GM18873 (cell line): ENCODE data around the gene IL36B.

ENCODE experiments used
- ATAC-seq: cut with Tn5 transposase; IDR thresholded peaks from one replicate; pipeline ENCODE4 v1.9.1; 2021; ENCODE audit warnings: mild to moderate bottlenecking, moderate library complexity, moderate number of reproducible peaks; ENCODE audit not compliant: unreplicated experiment, low FRiP score

IL36B gene

DNA sequence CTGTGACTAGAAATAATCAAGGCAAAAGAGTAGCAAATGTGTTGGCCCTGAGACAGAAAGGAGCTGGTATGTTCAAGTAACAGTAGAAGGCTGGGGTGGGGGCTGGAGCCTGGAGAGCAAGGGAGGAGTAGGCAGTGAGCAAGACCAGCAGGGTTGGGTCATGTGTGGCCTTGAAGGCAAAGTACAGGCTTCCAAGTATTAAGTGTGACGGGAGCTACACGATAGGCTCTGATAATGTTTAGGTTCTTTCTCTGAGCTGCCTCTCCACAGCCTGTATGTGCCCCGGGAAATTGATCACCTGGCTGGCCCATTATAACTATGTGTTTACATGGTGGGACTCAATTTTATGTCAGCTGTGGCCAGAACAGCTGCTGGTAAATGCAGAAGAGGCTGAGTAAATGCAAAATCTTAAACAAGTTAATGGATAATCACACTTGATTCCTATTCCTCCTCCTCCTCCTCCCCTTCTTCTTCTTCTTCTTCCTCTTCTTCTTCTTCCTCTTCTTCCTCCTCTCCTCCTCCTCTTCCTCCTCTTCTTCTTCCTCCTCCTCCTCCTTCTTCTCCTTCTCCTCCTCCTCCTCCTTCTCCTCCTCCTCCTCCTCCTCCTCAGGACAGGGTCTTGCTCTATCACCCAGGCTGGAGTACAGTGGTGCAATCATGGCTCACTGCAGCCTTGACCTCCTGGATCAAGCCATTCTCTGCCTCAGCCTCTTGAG is 24.4 kb upstream of the IL36B start:
- no peak for ATAC-seq

DNA sequence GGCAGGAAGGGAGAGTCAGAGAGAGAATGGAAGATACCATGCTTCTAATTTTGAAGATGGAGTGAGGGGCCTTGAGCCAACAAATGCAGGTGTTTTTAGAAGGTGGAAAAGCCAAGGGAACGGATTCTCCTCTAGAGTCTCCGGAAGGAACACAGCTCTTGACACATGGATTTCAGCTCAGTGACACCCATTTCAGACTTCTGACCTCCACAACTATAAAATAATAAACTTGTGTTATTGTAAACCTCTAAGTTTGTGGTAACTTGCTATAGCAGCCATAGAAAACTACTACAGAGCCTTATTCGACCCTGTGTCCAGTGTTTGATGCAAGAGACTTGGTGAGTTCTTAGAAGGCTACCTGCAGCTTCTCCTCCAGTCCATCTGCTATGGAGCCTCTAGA is 22.9 kb upstream of the IL36B start:
- no peak for ATAC-seq

DNA sequence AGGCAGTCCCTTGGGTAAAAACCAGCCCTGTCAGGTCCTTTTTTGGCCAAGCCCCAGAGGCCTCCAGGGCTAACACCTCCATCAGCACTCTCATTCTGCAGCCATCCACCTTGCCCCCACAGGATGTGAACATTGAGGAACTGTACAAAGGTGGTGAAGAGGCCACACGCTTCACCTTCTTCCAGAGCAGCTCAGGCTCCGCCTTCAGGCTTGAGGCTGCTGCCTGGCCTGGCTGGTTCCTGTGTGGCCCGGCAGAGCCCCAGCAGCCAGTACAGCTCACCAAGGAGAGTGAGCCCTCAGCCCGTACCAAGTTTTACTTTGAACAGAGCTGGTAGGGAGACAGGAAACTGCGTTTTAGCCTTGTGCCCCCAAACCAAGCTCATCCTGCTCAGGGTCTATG is 22.4 kb upstream of the IL36B start:
- ATAC-seq: no peak

DNA sequence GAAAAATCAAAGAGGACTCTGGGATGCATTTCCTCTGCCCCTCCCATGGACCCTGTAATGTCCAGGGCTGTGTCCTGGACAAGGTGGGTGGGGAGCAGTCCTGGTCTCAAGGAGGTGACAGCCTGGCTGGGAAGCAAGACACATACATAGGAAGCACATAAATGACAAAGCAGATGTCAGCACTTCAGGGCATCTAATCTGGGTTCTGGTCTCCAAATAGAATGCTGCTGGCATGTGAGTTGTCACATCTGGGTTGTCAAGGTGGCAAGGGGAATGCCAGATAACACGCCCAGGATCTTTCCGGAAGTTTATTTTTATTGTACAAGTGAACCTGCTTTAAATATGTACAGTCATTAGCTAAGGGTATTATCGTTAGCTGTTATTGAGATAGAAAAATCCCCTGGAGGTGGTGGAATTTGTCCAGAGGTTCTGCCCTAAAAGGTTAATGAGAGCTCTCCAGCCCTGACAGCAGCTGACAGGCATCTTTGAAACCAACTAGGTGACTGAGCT is 20.7 kb upstream of the IL36B start:
- ATAC-seq: no peak

DNA sequence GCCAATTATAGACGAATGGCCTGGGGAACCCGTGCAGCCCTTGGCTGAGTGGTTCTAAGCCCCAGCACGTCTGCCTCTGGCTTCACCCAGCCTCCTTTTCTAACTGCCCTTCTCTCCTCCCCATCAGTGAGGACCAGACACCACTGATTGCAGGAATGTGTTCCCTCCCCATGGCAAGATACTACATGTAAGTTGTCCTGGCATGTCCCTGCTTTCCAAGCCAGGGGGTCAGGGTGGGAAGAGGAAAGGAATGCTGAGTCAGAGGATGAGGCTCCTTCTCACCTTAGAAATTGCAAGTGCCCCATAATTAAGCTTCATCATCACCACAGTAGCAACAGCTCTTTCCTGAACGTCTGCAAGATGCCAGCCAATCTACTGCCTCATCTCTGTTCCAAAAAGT is 19.9 kb upstream of the IL36B start:
- ATAC-seq: no peak

DNA sequence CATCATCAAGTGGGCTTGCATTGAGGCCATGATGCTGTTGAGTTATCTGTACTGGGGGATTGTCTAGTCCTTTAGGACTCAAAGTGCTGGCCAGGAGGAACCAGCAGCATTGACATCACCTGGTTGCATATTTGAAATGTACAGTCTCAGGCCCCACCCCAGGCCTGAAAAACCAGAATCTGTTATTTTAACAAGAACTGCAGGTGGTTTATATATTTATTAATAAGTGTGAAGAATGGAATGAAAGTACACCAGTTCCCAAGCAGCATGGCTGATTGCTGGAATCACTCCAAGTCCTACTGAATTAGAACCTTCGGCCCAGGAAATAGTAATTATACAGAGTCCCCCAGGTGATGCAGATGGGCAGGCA is 17.9 kb upstream of the IL36B start:
- ATAC-seq: no peak

DNA sequence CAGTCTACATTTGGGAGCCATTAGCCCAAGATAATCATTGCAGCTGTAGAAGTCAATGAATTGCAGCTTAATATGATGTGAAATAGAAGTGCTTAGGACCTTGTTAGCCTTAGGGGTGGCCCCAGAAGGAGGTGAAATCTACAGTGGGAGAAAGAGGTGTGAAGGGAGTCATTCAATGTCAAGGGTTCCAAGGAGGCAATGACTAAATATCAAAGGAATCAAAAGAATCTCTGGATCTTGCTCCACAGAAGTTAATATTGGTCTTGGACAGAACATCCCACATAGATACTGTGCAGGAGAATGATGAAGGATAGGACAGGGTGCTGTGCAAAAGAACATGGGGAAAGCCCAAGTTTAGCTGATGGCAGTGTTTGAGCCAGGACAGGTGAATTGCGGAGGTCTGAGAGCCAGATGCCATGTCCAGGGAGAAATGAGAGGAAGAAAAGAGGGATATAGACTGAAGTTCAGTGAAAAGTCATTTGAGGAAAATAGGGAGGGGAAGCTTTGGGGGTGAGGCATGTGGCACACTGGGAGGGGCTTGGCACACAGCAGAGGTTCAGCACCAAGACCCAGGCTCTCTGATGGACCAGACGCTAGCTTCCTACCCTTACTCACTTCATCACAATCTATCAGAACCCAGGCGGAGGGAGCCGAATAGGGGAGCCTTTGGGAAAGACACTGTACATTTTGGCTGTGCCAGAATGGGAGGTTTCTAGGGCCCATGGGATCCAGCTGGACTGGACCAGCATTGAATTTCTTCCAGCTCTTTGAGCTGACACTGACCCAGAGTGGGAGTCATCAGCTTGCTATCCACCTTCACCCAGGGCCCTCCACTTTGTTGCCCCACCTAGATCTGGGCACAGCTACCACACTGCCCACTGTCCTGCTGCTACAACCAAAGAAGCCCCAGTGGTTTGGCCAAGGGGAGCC is 17.3 kb upstream of the IL36B start:
- ATAC-seq: no peak

DNA sequence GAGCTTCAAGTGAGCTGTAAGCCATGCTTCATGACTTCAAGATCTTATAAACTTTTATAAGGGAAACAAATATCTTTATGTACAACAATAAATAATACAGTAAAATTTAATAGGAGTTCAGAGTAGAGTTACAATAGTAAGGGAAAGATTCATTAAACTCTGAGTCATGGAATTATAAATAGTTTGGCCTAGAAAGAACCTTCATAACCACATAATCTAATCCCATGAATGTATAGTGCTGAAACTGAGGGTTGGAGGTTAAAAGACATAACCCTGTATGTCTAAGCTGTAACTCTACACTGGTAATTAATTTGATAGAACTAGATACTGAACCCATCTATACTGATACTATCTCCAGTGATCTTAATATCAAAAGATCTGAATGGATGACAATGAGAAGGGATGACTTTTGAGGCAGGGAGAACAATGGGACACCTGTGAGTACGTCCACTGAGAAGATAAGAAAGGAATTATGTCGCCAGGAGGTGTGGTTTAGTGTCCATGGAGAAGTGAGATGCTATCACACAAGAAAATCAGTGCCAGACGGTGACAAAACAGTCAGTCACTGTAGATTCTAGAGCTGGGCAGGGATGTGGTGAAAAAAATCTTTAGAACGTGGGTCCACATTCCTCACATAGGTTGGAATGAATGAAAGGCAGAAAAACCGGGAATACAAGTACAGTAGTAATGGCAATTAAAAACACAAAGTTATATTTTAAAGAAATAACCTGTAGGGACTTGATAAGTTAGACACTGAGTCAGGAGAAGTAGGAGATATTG is 16.2 kb upstream of the IL36B start:
- ATAC-seq: no peak

DNA sequence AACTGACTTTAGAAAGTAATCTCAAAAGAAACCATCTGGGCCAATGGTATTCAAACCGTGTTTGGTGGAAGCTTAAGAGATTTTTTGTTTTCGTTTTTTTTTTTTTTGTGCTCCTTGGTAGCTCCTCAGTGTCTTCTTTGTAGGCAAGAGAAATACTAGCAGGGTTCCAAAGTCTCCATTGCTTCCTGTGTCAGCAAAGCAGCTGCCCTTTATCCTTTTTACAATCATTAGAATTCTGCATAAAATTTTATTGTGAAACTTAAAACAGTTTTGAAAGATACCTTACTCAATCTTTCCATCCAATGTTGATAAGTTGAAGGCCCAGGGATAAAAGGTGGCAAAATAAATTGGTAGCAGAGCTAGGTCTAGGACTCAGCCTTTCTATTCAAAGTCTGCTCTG is 15.6 kb upstream of the IL36B start:
- no peak for ATAC-seq

DNA sequence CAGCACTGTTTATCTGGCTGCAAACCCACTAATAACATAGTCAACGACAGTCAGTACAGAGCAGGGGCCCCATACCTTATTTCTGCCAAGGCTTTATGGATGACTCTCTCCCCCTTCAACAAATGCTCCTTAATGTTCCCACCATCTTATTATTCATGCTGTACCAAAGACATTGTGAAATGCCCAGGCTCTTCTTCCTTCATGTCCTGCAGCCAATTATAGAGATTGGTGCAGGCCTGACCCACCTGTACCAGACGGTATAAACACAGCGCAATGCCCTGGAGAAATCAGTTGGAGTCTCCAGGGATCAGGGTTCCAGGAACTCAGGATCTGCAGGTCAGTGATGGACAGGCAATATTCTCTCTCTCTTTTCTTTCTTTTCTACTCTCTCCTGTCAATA is 15.0 kb upstream of the IL36B start, which contains the start of gene IL1F10:
Gene IL1F10, plus strand, starts transcription at position 290 of the 400 bp plus-strand sequence. CDS start 4,769 bp downstream, outside the sequence.
- ATAC-seq: no peak

DNA sequence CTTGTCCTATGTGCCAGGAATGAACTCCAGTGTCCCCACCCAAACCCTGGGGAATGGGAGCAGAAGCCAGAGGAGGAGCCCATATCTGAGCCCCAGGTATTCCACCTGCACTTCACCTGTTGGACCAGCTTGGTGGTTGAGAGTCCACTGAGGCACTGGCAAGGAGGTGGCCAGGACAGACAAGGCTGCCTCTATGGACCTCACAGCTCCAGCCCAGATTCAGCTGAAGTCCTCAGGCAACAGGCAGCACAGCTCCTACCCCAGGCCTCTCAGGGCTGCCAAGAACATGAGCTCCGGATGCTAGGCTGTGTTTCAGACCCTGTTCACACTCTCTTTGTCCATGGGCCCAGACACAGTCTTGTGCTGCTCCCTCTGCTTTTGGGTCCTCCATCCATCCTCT is 12.2 kb upstream of the IL36B start:
- no peak for ATAC-seq

DNA sequence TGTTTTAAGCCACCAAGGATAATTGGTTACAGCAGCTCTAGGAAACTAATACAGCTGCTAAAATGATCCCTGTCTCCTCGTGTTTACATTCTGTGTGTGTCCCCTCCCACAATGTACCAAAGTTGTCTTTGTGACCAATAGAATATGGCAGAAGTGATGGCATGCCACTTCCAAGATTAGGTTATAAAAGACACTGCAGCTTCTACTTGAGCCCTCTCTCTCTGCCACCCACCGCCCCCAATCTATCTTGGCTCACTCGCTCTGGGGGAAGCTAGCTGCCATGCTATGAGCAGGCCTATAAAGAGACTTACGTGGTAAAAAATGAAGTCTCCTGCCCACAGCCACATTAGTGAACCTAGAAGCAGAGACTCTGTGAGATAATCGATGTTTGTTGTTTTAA is 11.6 kb upstream of the IL36B start:
- ATAC-seq: no peak

DNA sequence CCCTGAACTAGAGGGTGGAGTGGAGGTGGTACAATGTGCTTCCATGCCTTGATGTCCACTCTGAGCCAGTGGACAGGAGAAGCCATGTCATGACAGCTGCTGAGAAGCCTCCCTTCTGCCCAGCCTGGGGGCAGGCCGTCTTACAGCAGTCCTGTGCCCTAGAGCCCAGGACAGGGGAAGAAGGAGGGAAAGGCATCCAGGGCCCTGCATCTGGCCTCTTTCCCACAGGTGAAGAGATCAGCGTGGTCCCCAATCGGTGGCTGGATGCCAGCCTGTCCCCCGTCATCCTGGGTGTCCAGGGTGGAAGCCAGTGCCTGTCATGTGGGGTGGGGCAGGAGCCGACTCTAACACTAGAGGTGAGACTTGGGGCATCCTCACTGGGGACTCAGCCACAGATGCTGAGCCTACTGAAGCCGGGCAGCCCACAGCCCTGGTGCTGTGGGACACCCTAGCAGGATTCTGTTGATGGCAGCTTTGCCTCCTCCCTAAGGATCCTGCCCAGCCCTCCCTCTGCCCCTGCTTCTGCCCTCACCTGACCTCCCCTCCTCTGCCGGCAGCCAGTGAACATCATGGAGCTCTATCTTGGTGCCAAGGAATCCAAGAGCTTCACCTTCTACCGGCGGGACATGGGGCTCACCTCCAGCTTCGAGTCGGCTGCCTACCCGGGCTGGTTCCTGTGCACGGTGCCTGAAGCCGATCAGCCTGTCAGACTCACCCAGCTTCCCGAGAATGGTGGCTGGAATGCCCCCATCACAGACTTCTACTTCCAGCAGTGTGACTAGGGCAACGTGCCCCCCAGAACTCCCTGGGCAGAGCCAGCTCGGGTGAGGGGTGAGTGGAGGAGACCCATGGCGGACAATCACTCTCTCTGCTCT is 9.5 kb upstream of the IL36B start:
- ATAC-seq: no peak

DNA sequence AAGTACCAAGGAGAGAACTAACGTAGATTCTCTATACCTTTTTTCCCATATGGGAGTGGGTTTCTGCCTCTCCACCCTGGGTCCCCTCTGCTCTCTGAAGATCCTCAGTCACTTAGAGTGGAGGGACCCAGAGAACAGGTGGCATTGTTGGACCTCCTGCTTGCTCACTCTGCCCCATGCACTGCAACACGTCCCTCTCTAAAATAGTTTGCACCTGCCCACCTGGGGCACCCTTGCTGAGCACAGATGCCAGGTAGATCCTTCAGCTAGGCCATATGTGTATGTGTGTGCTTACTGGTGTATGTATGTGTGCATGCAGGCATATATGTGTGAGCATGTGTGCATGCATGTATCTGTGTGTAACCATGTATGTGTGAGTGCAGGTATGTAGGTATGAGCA is 8.6 kb upstream of the IL36B start:
- no peak for ATAC-seq

DNA sequence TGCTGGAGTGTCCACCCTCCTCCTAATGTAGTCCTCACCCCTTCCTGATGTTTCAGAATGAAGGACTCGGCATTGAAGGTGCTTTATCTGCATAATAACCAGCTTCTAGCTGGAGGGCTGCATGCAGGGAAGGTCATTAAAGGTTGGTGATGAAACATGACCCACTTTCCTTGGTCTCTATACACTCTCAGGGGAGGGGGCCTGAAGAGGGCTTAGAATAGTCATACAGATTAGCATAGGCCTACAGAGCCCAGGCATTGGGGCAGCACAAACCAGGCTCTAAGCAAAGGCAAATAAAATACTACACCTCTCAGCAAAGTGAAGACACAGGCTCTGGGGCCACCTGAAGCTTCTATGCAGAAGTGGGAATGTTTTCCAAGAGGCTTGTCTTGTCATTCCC is 8.1 kb upstream of the IL36B start:
- ATAC-seq: no peak

DNA sequence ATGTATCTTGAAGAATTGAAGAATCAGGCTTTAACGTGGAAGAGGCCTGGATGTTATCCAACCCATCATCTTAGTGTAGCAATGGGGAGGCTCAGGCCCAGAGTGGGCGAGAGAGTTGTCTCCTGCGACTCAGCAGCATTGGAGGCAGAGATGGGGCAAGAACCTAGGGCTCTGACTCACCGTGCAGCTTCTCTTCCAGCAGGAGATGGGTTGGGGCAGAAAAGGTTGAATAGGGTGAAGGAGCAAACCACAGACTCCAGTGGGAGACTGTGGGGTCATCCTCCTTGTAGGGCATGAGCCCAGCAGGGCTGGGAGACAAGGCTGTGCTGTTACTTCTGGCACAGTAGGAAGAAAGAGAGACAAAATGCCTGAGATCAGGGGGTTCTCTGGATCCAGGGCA is 7.7 kb upstream of the IL36B start:
- no peak for ATAC-seq

DNA sequence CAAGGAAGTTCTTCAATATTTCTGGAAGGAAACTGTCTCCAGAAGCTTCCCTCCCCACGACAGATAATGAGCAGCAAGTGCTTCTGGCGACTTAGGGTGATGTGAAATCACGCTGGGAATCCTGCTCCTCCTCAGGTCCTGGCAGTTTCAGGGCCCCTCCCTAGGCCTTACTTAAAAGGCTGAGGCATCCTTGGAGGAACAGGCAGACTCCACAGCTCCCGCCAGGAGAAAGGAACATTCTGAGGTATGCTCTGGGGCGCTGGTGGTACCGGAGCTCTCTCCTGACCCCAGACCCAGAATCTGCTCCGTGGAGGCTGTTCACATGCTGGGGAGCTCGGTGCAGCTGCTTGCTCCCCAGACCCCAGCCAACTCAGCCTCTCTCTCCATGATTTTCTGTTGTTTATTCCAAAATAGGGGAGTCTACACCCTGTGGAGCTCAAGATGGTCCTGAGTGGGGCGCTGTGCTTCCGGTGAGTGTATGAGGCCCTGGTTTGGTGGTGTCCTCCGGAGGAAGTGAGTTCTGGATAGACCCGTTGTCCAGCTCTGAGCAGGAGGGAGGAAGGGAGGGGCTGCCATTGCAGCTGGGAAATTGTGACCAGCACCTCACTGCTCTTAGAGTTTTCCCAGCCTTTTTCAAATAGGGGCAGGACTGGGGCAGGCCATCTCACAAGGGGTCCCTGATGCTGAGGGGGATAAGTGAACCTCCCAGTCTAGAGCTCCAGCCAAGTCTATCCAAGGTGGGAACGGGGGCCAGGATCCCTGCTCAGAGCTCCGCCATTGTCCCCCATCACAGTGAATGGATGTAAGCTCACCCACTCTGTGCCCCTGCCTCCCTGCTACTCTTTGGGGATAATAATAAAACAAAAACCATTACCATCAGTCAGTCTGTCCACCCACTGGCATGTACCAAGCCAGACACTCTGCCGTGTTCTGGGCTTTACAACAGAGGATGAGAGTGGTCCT is 6.6 kb upstream of the IL36B start, which contains the start of gene IL36RN:
Gene IL36RN, plus strand, starts transcription at position 201 of the 963 bp plus-strand sequence. Its CDS starts 241 bp downstream, at position 442.
- no peak for ATAC-seq

DNA sequence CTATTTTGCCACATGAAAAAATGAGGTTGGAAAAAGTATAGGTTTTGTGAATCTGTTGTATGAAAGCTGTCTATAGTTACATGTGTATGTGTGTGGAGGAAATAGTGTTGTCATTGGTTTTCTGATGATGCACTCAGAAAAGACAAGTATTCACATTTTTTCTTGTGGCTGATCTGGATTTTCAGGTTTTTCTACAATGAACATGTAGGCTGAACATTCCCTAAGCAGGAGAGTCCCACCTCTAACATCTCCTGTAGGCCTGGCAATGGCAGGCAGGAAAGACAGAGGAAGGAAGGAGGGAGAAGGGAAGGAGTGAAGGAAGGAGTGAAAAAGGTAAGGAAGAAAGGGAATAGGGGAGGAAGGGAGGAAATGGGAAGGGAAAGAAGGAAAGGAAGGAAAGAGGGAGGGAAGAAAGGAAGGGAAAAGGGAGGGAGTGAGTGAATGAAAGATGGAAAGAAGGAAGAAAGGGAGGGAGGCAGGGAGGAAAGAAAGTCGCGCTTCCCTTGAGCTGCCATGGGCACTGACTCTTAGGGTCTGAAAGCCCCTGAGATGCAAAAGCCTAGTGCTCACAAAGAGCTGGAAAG is 5.8 kb upstream of the IL36B start:
- ATAC-seq: no peak
